ENCODE measurements around the gene FAF1. TPM values are rescaled to one million over a fixed set of nuclear protein-coding genes. Genes with fewer than 3 reads are reported as not detected.

FAF1 gene
- total and polyA plus RNA-seq, 9 of the 15 experiments (the other 6 are each of a cell fraction or from before 2014, with no cell fraction given): 48.7 to 225 (median 118) TPM

GRCh38 chr1:50720457-50721053 is 239.5 kb downstream of the FAF1 start (continued):
- TF ChIP-seq DIDO1 (tag; IDR thresholded peaks at IDR 0.05; ENCODE audit: low read depth) (no peak), GABPA (tag; conservative IDR thresholded peaks at IDR 0.05; ENCODE audit: low read depth) (no peak), KLF16 (IDR thresholded peaks at IDR 0.05) (peak; percentile 75), YY1 (IDR thresholded peaks at IDR 0.05; ENCODE audit: borderline replicate concordance in 1 of 3, control insufficient read depth in 1 of 3, extremely low read depth in 1 of 3, insufficient read depth in 3 of 3, insufficient read length in 1 of 3, insufficient replicate concordance in 2 of 3, low read depth in 1 of 3, low read length in 2 of 3) (no peak), ZNF586 (CRISPR knock-in tag; conservative IDR thresholded peaks at IDR 0.05) (no peak), STAT5A (IDR thresholded peaks at IDR 0.05; ENCODE audit: borderline replicate concordance, low read length) (peak; percentile 71), HDAC6 (IDR thresholded peaks at IDR 0.05; ENCODE audit: low read depth, low read length) (no peak), ZNF217 (CRISPR knock-in tag; IDR thresholded peaks at IDR 0.05) (no peak), BCL6 (CRISPR knock-in tag; IDR thresholded peaks at IDR 0.05) (no peak), RHOXF2B (CRISPR knock-in tag; conservative IDR thresholded peaks at IDR 0.05) (no peak), NR4A1 (CRISPR knock-in tag; IDR thresholded peaks at IDR 0.05) (no peak), NR4A1 (tag; IDR thresholded peaks at IDR 0.05) (0 out of 2 replicates have a peak, but pooled peaks have one; percentile 60), DMBX1 (CRISPR knock-in tag; IDR thresholded peaks at IDR 0.05; ENCODE audit: borderline replicate concordance) (no peak), EWSR1 (IDR thresholded peaks at IDR 0.05; ENCODE audit: borderline replicate concordance, low read depth, partially characterized antibody) (no peak), BMI1 (IDR thresholded peaks at IDR 0.05; ENCODE audit: low read length) (no peak), SRSF3 (IDR thresholded peaks at IDR 0.05; ENCODE audit: insufficient read depth, low read length) (no peak), C11orf30 (IDR thresholded peaks at IDR 0.05; ENCODE audit: low read depth) (no peak)
- TF ChIP-seq, protein P1, sequence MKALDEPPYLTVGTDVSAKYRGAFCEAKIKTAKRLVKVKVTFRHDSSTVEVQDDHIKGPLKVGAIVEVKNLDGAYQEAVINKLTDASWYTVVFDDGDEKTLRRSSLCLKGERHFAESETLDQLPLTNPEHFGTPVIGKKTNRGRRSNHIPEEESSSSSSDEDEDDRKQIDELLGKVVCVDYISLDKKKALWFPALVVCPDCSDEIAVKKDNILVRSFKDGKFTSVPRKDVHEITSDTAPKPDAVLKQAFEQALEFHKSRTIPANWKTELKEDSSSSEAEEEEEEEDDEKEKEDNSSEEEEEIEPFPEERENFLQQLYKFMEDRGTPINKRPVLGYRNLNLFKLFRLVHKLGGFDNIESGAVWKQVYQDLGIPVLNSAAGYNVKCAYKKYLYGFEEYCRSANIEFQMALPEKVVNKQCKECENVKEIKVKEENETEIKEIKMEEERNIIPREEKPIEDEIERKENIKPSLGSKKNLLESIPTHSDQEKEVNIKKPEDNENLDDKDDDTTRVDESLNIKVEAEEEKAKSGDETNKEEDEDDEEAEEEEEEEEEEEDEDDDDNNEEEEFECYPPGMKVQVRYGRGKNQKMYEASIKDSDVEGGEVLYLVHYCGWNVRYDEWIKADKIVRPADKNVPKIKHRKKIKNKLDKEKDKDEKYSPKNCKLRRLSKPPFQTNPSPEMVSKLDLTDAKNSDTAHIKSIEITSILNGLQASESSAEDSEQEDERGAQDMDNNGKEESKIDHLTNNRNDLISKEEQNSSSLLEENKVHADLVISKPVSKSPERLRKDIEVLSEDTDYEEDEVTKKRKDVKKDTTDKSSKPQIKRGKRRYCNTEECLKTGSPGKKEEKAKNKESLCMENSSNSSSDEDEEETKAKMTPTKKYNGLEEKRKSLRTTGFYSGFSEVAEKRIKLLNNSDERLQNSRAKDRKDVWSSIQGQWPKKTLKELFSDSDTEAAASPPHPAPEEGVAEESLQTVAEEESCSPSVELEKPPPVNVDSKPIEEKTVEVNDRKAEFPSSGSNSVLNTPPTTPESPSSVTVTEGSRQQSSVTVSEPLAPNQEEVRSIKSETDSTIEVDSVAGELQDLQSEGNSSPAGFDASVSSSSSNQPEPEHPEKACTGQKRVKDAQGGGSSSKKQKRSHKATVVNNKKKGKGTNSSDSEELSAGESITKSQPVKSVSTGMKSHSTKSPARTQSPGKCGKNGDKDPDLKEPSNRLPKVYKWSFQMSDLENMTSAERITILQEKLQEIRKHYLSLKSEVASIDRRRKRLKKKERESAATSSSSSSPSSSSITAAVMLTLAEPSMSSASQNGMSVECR (CRISPR knock-in tag; IDR thresholded peaks at IDR 0.05): no peak
- TF ChIP-seq, protein P2, sequence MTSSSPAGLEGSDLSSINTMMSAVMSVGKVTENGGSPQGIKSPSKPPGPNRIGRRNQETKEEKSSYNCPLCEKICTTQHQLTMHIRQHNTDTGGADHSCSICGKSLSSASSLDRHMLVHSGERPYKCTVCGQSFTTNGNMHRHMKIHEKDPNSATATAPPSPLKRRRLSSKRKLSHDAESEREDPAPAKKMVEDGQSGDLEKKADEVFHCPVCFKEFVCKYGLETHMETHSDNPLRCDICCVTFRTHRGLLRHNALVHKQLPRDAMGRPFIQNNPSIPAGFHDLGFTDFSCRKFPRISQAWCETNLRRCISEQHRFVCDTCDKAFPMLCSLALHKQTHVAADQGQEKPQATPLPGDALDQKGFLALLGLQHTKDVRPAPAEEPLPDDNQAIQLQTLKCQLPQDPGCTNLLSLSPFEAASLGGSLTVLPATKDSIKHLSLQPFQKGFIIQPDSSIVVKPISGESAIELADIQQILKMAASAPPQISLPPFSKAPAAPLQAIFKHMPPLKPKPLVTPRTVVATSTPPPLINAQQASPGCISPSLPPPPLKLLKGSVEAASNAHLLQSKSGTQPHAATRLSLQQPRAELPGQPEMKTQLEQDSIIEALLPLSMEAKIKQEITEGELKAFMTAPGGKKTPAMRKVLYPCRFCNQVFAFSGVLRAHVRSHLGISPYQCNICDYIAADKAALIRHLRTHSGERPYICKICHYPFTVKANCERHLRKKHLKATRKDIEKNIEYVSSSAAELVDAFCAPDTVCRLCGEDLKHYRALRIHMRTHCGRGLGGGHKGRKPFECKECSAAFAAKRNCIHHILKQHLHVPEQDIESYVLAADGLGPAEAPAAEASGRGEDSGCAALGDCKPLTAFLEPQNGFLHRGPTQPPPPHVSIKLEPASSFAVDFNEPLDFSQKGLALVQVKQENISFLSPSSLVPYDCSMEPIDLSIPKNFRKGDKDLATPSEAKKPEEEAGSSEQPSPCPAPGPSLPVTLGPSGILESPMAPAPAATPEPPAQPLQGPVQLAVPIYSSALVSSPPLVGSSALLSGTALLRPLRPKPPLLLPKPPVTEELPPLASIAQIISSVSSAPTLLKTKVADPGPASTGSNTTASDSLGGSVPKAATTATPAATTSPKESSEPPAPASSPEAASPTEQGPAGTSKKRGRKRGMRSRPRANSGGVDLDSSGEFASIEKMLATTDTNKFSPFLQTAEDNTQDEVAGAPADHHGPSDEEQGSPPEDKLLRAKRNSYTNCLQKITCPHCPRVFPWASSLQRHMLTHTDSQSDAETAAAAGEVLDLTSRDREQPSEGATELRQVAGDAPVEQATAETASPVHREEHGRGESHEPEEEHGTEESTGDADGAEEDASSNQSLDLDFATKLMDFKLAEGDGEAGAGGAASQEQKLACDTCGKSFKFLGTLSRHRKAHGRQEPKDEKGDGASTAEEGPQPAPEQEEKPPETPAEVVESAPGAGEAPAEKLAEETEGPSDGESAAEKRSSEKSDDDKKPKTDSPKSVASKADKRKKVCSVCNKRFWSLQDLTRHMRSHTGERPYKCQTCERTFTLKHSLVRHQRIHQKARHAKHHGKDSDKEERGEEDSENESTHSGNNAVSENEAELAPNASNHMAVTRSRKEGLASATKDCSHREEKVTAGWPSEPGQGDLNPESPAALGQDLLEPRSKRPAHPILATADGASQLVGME (CRISPR knock-in tag; IDR thresholded peaks at IDR 0.05): no peak

Measured in K562 (cell line).